SKM-1 (cell line): Measurements from ENCODE around the gene GABRA1.

Experiments used
- DNase-seq: peaks from one replicate; lab custom pipeline; 2025; ENCODE audit not compliant: unreplicated experiment; lab: John Stamatoyannopoulos, UW

Gene GABRA1

DNA sequence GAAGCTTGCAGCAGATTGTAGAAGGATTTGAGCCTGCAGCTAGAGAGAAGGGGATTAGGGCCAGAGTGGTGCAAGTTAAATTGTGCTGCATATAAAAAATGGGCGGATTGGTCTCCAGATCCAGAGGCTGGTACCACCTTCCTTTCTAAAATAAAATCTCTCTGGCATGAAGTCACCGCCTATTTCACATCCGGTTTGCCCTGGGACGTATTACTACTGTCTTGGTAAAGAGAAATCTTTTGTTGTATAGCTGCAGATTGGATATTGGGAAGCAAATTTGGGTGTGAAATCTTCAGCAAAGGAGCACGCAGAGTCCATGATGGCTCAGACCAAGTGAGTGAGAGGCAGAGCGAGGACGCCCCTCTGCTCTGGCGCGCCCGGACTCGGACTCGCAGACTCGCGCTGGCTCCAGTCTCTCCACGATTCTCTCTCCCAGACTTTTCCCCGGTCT is at the start of gene GABRA1:
GABRA1 (plus strand) TSS at position 180 of the 451 bp plus-strand sequence. CDS start 2,691 bp downstream, outside the sequence.
- DNase-seq = no peak

DNA sequence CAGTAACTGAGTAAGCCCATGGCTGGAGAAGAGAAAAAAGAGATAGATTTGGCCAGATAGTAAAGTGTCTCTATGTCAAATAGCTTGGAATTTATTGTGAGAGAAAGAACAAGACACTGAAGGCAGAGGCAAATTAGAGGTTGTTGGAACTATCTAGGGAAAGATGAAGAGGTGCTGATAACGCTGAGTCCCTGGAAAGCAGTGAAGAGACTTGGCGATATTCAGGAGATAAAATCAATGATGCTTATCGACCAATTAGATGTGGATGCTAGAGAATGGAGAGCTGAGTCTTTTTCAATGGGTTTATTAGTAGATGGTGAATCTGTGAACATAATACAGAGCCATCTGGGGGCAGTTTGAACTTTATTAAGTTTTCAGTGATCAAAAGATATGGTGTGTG is 48.6 kb upstream of the GABRA1 start:
- DNase-seq = no peak

DNA sequence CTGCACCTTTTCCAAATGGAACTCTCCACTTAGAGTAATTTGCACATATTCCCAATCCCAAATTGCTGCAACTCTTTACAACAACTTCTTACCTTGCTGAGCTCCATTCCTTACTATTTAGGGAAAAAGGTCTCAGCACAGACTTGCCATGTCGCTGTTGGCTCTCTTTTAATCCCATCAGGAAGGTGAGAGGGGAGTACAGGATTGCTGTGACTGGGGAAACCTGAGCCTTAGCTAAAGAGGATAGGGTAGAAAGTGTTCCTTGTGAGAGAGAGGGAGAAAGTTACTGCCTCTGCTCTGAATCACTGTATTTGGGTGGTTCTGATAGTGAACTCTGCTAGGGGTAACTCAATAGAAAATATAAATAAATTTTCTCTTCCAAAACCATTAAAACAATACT is 43.7 kb upstream of the GABRA1 start:
- DNase-seq = no peak

DNA sequence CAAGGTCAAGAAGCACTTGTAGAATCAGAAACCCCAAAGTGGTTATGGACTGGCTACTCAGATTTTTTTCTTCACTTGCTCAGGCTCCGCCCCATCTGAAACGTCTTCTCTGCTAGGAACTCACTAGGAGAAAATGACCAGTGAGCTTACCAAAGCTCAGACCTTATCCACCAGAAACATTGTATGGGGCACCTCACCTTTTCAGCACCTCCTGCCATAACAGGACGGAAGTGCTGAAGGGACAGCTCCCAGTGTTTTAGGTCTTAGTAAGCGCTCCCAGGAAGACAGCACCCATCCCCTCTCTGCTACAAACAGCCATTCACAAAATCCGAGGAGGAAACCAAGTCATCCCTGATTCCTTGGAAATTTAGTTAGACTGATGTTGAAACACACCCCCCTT is 1.2 kb upstream of the GABRA1 start:
- no peak for DNase-seq

DNA sequence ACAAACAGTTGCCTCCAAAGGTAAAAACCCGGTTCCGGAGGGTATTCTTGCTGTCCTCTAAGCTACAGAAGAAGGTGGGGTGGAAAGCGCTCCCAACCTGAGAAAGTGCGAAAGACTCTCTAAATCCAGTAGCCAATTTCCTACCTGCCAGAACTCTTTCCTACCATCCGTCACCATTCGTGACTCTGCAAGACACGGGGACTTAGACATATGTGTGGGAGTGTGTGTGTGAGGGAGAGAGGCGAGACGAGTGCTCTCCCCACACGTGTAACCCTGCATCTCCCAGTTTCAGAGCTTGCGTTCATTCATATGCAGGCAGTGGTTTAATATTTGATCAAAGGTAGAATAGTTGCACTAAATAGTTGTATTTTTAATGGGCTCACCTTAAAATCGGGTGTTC is 473 bp upstream of the GABRA1 start:
- DNase-seq = no peak

DNA sequence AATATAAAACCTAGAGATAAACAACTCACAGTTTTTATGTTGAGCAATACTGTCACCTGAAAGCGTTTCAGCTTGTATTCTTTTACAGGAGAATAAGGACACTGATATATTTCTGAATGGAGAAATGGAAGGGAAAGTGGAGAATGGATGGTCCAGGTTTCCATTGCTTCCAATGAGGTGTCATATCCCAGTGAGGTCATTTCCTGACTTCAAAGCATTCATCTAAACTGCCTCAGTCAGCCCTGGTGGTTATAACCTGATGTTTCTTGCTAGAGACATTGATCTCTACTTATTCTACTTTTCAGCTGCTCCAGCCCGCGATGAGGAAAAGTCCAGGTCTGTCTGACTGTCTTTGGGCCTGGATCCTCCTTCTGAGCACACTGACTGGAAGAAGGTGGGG is 2.6 kb downstream of the GABRA1 start:
- DNase-seq = no peak

DNA sequence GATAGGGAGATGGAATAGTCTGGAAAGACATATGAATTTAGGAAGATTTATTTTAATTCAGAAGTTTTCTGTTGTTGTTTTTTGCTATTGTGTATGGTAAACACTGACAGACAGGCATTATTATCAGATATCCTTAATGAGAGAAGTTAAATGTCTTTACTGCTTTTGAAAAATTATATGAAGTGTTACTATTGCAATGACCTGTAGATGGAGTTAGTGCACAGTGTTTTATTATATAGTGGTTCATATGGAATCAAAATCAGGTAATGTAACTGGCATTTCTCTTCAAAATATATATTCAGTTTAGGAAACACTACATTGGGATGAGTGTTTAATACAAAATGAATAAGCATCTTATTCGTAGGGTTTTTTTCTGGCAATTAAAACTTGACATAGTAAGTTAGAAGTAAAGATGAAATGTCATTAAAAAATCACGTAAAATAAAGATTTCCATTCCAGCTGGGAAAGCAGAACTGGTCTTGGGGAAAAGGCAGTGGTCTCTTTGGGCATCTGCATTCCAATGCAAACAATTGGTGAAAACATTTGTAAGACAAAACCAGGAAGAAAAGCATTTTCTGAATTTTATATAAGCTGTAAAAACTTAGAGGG is 3.9 kb downstream of the GABRA1 start:
- DNase-seq = peak; percentile 28

DNA sequence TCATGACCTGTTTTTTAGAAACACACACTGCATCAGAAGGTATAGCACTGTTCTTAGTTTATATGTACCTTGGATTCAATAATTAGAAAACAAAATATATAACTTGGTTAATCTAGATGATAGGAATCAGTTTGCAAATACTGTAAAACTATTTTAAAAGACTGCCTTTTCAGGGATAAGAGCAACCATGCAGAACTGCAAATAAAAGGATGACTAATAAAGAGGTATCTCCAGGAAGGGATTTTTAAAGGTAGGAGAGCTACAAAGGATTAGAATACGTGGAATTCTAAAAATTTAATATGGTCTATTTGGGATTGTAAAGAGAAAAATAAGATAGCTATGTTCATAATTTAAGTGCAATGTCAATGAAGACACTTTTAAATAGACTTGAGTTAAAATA is 9.4 kb downstream of the GABRA1 start:
- DNase-seq = no peak

DNA sequence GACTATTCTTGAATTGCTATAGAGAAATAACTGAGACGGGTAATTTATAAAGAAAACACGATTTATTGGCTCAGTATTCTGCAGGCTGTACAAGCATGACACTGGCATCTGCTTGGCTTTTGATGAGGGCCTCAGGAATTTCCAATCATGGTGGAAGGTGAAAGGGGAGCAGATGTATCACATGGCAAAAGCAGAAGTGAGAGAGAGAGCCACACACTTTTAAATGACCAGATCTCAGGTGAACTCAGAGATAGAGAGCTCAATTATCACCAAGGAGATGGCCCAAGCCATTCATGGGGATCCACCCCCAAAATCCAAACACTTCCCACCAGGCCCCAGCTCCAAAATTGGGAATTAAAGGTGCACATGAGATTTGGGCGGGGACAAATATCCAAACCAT is 15.3 kb downstream of the GABRA1 start:
- DNase-seq = no peak

DNA sequence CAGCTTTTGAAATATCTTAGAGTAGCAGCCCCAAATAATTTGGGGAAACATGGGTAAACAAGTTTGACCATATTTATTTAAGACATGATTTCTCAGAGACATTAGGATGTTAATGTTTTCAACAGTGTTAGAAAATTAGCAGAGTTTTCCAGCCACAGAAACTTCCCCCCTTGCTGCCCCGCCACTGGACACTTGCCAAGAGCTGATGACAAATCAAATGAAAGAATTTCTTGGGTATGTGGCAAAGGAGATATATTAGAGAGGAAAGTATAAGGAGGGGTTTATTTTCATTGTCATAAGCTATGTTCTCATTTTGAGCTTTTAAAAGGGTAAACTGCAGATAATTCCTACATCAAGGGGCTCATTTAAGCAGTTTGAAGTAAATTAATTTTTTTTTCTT is 15.9 kb downstream of the GABRA1 start:
- DNase-seq = no peak

DNA sequence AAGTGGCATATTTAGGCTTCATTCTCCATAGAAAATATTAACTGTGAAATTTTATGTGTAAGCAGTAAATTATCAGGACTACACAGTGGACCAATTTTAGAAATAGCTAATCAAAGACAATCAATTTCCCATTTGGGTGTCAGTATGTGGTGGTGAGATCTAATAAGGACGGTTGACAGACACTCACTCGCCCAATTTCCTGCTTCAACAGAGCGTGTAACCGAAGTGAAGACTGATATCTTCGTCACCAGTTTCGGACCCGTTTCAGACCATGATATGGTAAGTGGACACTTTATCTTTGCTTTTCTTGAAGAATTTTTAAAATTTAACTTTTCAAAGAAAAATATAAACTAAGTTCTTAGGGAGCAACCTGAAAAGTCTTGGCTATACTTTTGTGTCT is 17.6 kb downstream of the GABRA1 start:
- DNase-seq = no peak

DNA sequence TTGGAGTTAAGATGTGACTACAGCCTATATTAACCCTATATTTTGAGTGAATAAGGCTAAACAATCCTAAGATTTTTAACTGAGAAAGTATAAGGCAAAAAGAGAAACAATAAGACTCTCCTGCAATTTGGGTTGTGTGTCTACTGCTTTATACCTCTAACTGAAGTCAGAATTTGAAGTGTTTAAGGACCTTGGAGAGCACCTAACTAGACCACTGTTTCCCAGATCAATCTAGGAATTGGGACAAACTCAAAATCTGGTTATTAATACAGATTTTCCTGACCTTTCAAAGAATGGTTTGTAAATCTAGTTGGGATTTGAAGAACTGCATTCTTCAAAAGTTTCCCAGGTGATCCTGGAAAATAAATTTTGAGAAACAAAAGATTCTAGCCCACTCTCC is 42.1 kb downstream of the GABRA1 start:
- no peak for DNase-seq

DNA sequence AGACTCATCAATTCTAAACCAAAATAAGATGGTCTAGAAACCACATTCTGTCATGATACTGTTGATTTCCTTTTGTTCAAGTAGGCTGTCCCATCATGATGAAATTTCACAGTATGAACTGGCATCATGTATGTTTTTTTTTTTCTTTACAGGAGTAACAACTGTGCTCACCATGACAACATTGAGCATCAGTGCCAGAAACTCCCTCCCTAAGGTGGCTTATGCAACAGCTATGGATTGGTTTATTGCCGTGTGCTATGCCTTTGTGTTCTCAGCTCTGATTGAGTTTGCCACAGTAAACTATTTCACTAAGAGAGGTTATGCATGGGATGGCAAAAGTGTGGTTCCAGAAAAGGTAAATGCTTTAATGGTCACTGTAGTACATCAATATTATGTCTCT is 47.6 kb downstream of the GABRA1 start:
- no peak for DNase-seq

DNA sequence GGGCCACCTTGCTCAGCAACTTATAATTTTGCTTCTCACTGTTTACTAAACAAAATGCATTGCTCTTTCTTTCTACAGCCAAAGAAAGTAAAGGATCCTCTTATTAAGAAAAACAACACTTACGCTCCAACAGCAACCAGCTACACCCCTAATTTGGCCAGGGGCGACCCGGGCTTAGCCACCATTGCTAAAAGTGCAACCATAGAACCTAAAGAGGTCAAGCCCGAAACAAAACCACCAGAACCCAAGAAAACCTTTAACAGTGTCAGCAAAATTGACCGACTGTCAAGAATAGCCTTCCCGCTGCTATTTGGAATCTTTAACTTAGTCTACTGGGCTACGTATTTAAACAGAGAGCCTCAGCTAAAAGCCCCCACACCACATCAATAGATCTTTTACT is 49.1 kb downstream of the GABRA1 start:
- no peak for DNase-seq

DNA sequence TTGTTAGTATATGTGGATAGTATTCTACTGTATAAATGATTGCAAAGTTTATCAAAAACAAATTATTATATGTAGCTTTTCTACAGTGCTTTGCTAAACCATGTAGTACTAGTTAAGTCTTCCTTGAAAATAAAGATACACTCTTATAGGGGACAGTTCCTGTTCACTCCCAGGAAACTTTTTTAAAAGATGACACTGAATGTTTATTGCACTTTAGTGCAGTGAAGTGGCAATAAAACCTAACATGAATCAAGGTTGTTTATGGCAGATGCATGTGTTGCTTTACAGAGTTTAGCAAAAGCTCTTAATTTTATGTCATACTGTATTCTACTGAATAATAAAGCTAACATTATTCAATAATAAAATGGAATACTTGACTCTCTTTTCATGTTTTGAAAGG is 51.7 kb downstream of the GABRA1 start:
- DNase-seq = no peak

DNA sequence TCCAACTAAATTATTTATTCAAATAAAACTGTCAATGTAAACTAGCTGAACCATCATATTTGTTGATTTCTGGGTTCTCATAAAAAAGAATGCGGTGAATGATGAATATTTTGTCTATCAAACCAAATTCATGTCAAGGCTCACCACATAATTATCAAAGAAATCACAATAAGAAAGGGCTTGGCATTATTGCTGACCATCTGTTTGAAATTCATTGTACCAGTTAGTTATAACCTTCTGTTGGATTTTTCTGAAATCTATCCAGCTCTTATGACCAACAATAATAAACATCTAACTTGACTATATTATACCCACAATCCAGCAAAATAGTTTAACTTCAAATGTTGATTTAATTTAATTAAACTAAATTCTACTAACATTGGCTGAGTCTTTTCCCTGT is 53.1 kb downstream of the GABRA1 start:
- no peak for DNase-seq

DNA sequence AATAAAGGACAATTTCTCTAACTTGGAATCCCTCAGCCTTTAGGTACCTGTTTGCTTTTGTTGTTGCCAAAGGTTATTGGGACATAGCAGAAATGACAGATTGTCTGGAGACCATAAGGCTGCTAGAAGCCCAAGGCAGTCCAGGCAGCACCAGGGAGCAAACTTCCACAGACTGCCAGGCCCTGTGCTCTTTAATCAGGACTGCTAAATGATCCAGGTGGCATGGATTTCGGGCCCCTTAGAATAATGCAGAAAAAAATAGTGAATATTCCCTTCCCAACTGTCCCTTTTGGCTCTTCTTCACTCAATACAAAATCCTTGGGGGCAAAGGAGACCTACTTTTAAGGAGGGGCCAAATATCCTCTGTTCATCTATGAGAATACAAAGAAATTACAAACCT is 73.9 kb downstream of the GABRA1 start:
- DNase-seq = no peak

DNA sequence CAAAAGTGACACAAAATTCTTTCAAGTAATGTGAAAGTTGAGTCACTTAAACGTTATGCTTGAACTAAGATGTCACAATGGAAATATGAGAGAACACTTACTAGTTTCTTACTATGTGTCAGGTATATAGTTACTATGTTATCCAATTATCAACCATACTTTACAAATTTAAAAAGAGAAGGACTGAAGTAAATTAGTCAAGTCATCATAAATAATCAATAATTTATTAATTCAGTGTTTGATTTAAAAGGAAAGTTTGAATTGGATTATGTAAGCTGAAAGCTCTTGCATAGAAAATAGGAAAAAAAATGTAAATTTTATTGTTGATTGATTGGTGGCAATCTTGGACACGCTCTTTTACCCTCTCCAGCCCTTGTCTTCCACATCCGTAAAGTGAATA is 76.3 kb downstream of the GABRA1 start:
- DNase-seq = no peak

DNA sequence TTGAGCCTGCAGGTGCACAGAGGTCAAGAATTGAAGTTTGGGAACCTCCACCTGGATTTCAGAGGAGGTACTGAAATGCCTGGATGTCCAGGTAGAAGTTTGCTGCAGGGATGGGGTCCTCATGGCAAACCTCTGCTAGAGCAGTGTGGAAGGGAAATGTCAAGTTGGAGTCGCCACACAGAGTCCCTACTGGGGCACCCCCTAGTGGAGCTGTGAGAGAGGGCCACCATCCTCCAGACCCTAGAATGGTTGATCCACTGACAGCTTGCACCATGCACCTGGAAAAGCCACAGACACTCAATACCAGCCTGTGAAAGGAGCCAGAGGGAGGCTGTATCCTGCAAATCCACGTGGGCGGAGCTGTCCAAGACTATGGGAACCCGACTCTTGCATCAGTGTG is 78.0 kb downstream of the GABRA1 start:
- no peak for DNase-seq

DNA sequence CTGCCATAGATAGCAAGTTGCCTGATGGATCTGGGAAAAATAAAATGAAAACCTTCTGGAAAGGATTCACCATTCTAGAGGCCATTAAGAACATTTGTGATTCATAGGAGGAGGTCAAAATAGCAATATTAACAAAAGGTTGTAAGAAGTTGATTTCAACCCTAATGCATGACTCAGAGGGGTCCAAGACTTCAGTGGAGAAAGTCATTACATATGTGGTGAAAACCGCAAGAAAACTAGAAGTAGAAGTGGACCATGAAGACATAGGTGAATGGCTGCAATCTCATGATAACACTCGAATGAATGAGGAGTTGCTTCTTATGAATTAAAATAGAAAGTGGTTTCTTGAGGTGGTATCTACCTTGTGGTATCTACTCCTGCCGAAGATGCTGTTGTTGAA is 86.6 kb downstream of the GABRA1 start:
- DNase-seq = no peak

DNA sequence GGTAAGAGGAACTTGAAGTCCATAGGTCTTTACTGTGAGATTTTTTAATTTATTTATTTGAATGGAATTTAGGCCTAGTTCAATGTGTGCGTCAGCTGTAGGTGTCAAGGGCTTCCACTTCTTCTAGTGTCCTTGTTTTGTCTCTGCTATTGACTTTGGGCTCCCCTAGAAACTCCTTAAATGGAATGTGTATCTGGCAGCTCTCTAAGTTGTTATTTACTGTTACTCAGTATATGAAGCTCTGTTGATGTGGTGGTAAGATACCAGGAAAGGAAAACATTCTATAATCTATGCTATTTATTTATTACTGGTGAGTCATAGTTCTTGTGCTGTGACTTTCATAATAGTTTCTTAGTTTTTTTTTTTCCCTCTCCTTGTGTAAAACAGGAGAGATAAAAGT is 97.1 kb downstream of the GABRA1 start:
- DNase-seq = no peak

DNA sequence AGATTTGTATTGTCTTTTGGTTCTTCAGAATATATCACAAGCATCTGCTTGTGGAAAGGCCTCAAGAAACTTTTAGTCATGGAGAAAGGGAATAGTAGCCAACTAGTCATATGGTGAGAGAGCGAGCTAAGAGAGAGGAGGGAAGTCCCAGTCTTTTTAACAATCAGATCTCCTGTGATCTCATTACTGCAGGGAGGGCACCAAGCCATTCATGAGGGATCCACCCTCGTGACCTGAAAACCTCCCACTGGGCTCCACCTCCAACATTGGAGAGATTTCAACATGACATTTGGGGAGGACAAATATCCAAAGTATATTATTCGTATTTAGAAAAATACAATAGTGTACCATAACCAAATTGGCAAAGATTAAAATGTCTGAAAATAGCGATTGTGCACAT is 99.0 kb downstream of the GABRA1 start:
- no peak for DNase-seq
